Inferior parietal cortex (tissue), 1 donor: Measurements from ENCODE around the gene PEF1.

Experiments used
- DNase-seq: peaks from one replicate; pipeline ENCODE4 v3.0.0-alpha.2; 2016; ENCODE audit errors: extremely low spot score

The PEF1 gene

DNA sequence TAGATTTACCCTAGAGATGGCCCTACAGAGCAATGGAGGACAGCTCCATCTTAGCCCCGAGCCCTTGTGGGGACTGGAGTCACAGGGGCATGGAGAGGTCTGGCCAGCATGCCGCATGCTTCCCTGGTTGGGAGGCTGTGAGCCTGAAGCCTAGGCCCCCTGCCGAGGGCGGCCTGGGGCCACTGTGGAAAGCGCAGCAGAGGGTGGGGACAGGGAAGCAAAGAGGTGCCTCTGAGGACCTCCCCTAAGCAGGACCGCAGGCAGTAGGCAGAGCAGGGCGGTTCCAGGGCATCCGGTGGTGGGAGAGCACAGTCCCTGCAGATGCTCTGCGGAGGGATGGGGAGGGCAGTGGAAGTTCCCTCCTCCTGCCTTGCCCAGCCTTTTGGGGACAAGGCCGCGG is 26.5 kb upstream of the PEF1 start:
- no peak for DNase-seq

- no peak for DNase-seq
These were observed 25.9 kb upstream of the PEF1 start for GRCh38 chr1:31670593-31670964.

DNA sequence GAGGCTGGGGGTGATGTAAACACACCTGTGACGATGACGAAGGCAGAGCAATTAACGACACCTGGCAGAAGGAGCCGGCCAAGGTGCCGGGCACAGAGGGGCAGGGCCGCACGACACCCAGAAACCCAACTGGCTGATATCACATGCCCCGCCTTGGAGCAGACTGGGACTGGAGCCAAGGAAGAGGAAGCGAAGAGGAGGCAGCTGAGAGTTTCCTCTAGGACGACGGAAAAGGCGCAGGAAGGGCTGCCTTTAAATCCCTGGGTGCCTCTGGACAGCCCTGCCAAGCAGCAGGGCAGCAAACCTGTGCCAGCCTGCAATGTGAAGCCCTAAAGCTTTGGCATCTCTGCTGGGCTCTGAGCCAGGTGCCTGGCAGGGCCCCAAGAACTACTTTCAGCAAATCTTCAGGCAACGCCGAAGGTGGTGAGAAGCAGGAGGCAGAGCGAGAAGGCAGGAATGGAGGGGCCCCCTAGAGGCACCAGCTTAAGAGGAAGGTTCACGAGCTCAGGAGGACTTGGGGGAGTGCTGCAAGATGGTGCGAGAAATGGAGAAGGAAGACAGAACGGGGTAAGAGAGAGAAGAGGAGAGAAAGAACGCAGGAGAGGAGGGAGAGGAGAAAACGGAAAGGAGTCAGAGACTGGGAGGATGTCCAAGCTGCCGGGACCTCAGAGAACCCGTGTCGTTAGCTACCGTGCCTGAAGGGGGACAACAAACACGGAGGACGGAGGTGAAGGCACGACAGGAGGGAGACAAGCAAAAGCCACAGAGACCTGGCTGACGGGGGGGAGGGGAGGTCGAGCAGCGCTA is 25.3 kb upstream of the PEF1 start:
- peak; percentile 76 for DNase-seq

GRCh38 chr1:31669433-31669785 is 24.7 kb upstream of the PEF1 start:
- no peak for DNase-seq

DNA sequence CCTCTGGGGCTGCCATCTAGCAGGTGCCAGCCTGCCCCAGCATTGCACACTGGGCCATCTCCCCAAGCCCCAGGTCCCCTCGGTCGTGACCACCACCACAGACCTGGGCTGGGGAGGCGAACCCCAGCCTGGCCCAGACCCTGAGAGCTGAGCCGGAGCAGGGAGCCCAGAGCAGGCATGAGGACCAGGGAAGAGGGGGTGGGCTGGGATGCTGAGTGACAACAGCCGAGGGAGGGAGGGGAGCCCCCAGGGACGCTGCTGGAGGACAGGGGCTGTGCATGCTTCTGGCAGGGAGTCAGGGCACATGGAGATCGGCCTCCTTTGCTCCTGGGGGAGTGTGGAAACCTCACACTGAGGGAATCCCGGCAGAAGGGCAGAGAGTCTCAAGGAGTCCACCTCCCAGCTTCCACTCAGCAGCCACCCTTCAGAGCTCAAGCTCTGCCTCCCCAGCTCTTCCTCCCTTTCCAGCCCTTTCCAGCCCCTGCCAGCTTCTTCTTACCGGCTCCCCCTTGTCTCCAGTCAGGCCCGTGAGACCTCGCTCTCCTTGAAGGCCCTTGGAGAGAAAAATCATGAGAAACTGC is 23.7 kb upstream of the PEF1 start:
- no peak for DNase-seq

GRCh38 chr1:31667065-31667785 is 22.5 kb upstream of the PEF1 start:
- DNase-seq: no peak

- DNase-seq: no peak
These were observed 21.7 kb upstream of the PEF1 start for GRCh38 chr1:31666263-31666963.

- no peak for DNase-seq
These were observed 20.7 kb upstream of the PEF1 start for GRCh38 chr1:31665234-31665878.

GRCh38 chr1:31664528-31664927 is 19.9 kb upstream of the PEF1 start:
- DNase-seq: no peak

GRCh38 chr1:31663622-31664452 is 19.2 kb upstream of the PEF1 start:
- DNase-seq: peak; percentile 70

GRCh38 chr1:31662463-31662862 is 17.8 kb upstream of the PEF1 start:
- DNase-seq: no peak

DNA sequence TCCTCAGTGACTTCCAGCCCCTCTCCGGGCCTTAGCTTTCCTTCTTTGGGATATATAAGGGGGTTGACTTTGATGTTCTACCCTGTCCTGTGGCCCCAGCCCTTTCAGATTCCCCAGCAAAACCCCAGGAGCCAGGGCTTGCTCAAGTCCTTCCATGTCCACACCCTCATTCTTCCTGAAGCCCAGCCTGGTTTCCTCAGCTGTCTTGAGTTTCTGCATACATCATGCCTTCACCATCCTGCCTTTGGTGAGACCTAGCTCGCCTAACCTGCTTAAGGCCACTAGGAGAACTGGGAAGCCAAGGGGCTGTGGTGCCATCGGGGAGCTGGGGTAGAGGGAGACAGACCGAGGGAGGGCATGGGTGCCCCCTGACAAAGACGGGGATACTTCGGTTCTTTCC is 17.2 kb upstream of the PEF1 start:
- no peak for DNase-seq

DNA sequence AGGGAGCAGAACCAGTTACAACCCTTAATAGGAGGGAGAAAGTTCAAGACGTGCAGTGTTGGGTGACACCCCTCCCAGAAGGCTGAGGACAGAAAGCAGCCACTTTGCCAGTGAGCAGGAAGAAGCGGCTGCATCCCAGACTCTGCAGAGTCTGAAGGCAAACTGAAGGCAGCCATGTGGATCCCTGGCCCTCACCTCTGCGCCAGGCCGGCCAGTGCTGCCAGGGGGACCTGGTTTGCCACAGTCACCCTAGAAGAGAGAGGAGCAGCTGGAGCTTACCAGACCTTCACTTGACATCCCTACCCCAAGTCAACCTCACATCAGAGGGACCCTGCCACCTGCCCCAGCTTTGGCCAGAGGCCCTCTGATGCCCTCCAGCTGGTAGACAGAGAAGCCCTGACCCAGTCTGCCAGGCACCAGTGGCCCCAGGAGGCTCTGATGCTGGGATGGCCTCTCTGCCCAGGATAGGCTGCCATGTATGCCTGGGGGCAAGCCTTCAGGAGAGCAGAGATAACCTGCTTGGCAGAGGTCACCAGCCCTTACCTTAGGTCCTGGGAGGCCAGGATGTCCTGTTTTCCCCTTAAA is 16.3 kb upstream of the PEF1 start:
- no peak for DNase-seq

DNA sequence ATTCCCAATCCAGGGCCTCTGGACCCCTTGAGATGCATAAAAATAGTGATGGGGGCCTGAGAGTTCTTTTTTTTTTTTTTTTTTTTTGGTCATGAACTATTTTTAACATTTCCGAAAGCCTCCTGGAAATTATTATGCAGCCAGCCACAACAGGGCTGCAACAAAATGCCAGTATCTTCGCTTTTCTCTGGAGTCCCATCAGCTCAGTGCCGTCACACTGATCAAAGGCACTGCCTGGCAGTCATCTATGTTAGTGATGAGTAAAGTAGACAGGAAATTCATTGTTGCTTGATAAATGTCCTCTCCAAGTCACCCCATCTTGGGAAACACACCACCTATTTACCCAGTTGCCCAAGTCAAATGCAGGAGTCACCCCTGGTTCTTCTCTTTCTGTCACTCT is 15.2 kb upstream of the PEF1 start:
- no peak for DNase-seq

DNA sequence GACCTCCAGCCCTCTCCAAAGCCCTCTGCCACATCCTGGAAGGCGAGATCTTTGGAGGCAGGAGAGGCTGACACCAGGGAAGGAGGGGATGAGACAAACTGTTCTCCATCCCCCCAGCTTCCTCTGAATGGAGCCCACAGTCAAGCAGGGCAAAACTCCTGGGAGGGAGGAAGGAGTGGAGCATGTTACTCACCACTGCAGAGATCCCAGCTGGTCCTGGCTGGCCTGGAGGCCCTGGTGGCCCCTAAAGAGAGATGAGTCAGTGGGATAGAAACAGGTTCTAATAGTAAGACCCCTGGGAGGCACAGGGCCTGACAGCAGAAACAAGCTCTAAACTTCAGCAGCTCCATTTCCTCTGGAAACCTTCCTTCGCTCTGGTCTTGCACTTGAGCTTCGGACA is 14.0 kb upstream of the PEF1 start:
- no peak for DNase-seq

- no peak for DNase-seq
These were observed 13.4 kb upstream of the PEF1 start for GRCh38 chr1:31657972-31658510.

GRCh38 chr1:31657020-31657804 is 12.5 kb upstream of the PEF1 start:
- DNase-seq: no peak

DNA sequence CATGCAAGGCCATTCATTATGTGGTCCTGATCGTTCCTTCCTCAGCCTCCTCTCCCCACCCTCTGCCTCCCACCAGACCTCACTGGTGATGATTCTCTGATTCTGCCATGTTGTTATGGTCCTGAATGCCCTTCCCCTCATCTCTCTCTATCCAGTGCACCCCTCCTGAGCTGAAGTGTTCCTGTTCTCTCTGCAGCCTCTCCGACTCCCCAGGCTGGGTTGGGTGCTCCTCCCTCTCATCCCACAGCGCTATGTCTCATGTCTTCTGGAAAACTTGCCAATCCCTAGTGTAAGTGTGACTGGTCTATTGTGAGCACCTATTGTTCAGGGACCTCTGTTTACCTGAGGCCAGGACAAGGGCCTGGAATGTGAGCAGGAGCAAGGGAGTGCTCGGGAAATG is 11.1 kb upstream of the PEF1 start:
- DNase-seq: no peak

GRCh38 chr1:31655104-31655503 is 10.4 kb upstream of the PEF1 start:
- DNase-seq: no peak

- DNase-seq: no peak
These were observed 9.7 kb upstream of the PEF1 start for GRCh38 chr1:31654474-31654776.
